Thoracic aorta endothelial cell (primary cell): ENCODE results near the gene KTI12. TPM values are rescaled to one million over a fixed set of nuclear protein-coding genes. Genes with fewer than 3 reads are reported as not detected.

Experiments
- small RNA-seq: library from RNA; depleted of rRNA; stranded (forward); fragments of <200 nt; gene quantifications from one replicate; pipeline ENCODE3, GENCODE V24; 2012
- total RNA-seq: library from RNA; depleted of rRNA; stranded (reverse); fragments of >200 nt; gene quantifications from 2 replicates; pipeline ENCODE4 v1.2.3, GENCODE V29; 2012

The KTI12 gene
- total RNA-seq, result 14.3 and 15.3 TPM in 2 replicates

GRCh38 chr1:52033190-52034049 lies at the start of gene KTI12:
TSS of gene KTI12 (minus strand) at chr1:52033810. CDS start at chr1:52033761, 49 bp downstream.

DNA sequence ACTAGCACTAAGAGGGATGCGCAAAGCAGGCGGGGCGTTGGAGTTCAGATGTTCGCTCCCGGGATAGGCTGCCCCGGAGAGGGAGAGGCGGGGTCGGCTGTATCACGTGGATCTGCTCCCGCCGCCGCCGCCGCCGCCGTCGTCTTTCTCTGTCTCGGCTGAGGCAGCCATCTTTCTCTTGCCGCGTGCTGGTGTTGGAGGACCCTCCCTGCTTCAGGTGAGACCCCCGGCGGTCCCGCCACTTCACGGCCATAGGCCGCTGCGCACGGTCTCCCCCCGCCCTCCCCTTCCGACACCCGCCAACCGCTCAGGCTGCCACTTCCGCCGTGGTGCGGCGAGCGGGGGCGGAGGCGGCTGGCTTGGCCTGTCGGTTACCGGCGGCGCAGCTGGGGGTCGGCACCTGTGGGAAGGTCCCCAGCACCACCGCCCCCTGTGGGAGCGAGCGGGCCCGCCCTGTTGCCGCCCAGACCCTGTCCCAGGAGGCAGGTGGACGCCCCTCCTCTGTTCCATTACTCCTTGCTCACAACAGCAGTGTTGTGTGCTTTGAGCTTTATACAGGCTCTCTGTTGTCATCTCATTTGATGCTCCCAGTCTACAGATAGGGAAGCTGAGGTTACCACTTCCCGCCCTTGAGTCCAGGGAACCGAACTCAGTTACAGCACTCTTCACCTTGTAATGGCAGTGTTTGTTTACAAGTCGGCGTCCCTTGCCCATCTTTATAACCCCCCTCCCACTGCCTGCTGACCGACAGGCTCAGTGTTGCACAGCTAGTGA lies 22.7 kb upstream of the KTI12 start, which contains the start of gene BTF3L4:
BTF3L4 (plus strand) TSS at position 133 of the 774 bp plus-strand sequence. CDS start 3,553 bp downstream, outside the sequence.

GRCh38 chr1:52055066-52055865 lies 21.7 kb upstream of the KTI12 start, which contains the start of gene TXNDC12:
TSS of gene TXNDC12 (minus strand) at chr1:52055191. CDS start at chr1:52055096, 95 bp downstream.

GRCh38 chr1:51990478-51990965 lies 43.1 kb downstream of the KTI12 start, which contains the start of gene RAB3B:
TSS of gene RAB3B (minus strand) at chr1:51990700. CDS start at chr1:51977117, 13,583 bp downstream.

Small RNA genes lying within 50 kb of the gene (small RNA-seq; reads per million reads assigned to genes)
- gene RN7SL290P, result not detected

Other genes starting within 250 kb of the KTI12 start
- gene NRDC, start 155.1 kb downstream of the KTI12 start, total RNA-seq, result 95.6 and 107 TPM in 2 replicates
- gene RAB3B, start 43.1 kb downstream of the KTI12 start, total RNA-seq, result 15.1 and 40.8 TPM in 2 replicates
- 44.0 and 52.8 TPM in 2 replicates for gene TXNDC12, start 21.4 kb upstream of the KTI12 start, total RNA-seq
- 68.4 and 72.6 TPM in 2 replicates for gene BTF3L4, start 22.5 kb upstream of the KTI12 start, total RNA-seq
- 48.4 and 50.0 TPM in 2 replicates for gene ZFYVE9, start 108.3 kb upstream of the KTI12 start, total RNA-seq